GM18858 (cell line): Measurements from ENCODE around the gene UNG.

Experiments
- ATAC-seq: cut with Tn5 transposase; IDR thresholded peaks from one replicate; pipeline ENCODE4 v1.9.1; 2021; ENCODE audit not compliant: unreplicated experiment

The UNG gene

DNA sequence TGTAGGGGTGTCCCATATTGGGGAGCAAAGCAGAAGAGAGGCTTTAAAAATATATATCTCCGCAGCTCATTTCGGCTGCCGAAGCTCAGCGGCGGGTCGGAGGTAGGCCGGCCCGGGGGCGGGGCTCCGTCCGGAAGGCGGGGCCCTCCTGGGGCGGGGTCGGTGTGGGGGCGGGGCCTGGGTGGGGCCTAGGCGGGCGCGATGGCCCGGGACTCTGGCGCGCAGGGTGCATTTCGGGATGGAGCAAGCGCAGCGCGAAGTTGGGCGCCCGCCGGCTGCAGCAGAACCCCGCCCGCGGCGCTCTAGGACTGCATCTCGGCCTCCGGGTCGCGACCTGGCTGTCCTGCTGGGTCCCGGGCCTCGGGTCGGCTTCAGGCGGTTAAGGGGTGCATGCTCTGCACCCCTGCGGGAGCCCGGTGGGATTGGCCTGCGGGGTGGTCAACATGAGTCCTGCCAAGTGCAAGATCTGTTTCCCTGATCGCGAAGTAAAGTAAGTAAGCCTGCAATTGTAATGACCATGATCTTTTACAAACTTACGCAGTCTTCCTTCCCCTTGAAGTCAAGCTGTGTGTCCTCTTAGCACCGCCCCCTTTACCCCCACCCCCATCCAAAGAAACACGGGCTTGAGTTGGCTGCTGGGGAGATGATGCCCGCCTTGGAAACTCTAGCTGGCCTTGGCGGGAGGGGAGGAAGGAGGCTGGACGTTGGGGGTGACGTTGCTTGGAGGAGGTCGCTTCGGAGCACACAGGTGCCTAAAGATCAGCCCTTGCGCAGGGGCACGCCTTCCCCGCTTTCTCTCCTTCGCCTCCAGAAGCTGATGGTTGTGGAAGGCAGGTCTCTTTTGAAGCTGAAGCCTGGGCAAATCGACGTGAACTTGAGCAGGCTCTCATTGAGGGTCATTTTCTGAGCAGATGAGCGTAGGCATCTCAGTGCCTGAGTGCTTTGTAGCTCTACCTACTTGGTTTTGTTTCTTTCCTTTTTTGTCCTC, 57.3 kb downstream of the UNG start:
- no peak for ATAC-seq

DNA sequence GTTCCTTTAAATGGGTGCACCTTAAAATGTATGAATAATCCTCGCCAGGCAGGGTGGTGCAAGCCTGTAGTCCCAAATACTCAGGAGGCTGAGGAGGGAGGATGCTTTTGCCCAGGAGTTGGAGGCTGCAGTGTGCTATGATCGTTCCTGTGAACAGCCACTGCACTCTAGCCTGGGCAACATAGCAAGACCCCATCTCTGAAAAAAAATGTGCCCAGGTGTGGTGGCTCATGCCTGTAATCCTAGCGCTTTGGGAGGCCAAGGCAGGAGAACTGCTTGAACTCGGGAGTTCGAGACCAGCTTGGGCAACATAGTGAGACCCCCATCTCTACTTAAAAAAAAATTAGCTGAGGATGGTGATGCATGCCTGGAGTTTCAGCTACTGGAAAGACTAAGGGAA, 58.6 kb downstream of the UNG start:
- no peak for ATAC-seq

DNA sequence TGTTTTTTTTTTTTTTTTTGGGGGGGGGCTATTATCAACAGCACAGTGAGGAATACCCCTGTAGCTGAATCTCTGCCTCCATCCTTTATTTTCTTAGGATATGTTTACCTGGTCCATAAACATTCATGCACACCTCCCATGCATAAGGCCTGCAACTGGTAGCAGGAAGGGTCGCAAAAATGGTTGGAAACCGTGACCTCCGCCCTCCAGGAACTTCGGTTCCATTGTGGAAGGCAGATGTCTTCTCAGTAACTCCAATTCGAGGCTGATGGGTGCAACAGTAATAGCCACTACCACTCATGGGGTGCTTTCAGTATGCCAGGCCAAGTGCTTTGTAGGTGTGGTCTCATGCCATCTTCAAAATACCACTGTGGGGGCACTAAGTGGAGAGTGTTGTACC, 59.2 kb downstream of the UNG start:
- ATAC-seq, result no peak

GRCh38 chr12:109157986-109158385, 60.6 kb downstream of the UNG start:
- no peak for ATAC-seq

GRCh38 chr12:109160433-109160832, 63.0 kb downstream of the UNG start:
- ATAC-seq, result no peak
